Trophoblast cell (in vitro differentiated cells and primary cell): ENCODE results near the gene CCDC127.

Experiments used
- DNase-seq, 2 donors: peaks; one replicate each; pipeline ENCODE4 v3.0.0-alpha.2; 2016
- H2AFZ ChIP-seq: 2 replicates; pipeline ENCODE4 v1.6.1; 2013; ENCODE audit warnings: low read length, moderate library complexity, mild to moderate bottlenecking; ENCODE audit not compliant: insufficient read depth, poor library complexity
- H2AK5ac ChIP-seq: 2 replicates; pipeline ENCODE4 v1.6.1; 2013; ENCODE audit warnings: mild to moderate bottlenecking, low read length
- H2BK120ac ChIP-seq: 2 replicates; pipeline ENCODE4 v1.6.1; 2013; ENCODE audit warnings: low read length, mild to moderate bottlenecking, moderate library complexity; ENCODE audit not compliant: insufficient read depth, poor library complexity
- H2BK12ac ChIP-seq: 2 replicates; pipeline ENCODE4 v1.6.1; 2013; ENCODE audit warnings: mild to moderate bottlenecking, low read length, moderate library complexity
- H2BK5ac ChIP-seq: 2 replicates; pipeline ENCODE4 v1.6.1; 2013; ENCODE audit warnings: low read length, low read depth, moderate library complexity, mild to moderate bottlenecking; ENCODE audit not compliant: poor library complexity
- H3K14ac ChIP-seq: 2 replicates; pipeline ENCODE4 v1.6.1; 2013; ENCODE audit warnings: mild to moderate bottlenecking, low read length
- H3K18ac ChIP-seq: 2 replicates; pipeline ENCODE4 v1.6.1; 2013; ENCODE audit warnings: mild to moderate bottlenecking, low read length
- H3K23ac ChIP-seq: 2 replicates; pipeline ENCODE4 v1.6.1; 2013; ENCODE audit warnings: low read length
- H3K27ac ChIP-seq: 2 replicates; pipeline ENCODE4 v1.5.1; 2013; ENCODE audit warnings: low read depth, mild to moderate bottlenecking, inconsistent platforms, low read length, moderate library complexity
- H3K27me3 ChIP-seq: 2 replicates; pipeline ENCODE4 v1.6.1; 2013; ENCODE audit warnings: inconsistent platforms, mild to moderate bottlenecking, low read length, moderate library complexity; ENCODE audit not compliant: insufficient read depth
- H3K36me3 ChIP-seq, 2 experiments: 1 replicate in 1 of 2; 2 replicates in 1 of 2; pipeline ENCODE4 v1.6.1; 2013; ENCODE audit warnings: low read length in 2 of 2, mild to moderate bottlenecking in 2 of 2, moderate library complexity in 1 of 2; ENCODE audit not compliant: insufficient read depth in 2 of 2, control insufficient read depth in 1 of 2
- H3K4ac ChIP-seq: 2 replicates; pipeline ENCODE4 v1.6.1; 2013; ENCODE audit warnings: low read depth, mild to moderate bottlenecking, low read length, moderate library complexity
- H3K4me1 ChIP-seq, 2 experiments: 1 replicate in 1 of 2; 2 replicates in 1 of 2; pipeline ENCODE4 v1.6.1; 2013; ENCODE audit warnings: low read length in 2 of 2, mild to moderate bottlenecking in 2 of 2, moderate library complexity in 1 of 2; ENCODE audit not compliant: insufficient read depth in 2 of 2, control insufficient read depth in 1 of 2
- H3K4me2 ChIP-seq: 2 replicates; pipeline ENCODE4 v1.6.1; 2013; ENCODE audit warnings: inconsistent platforms, mild to moderate bottlenecking, low read length, moderate library complexity
- H3K4me3 ChIP-seq: 2 replicates; pipeline ENCODE4 v1.5.1; 2013; ENCODE audit warnings: mild to moderate bottlenecking, low read depth, low read length, inconsistent platforms
- H3K79me1 ChIP-seq: one replicate; pipeline ENCODE4 v1.6.1; 2013; ENCODE audit warnings: low read length
- H3K79me2 ChIP-seq: 2 replicates; pipeline ENCODE4 v1.6.1; 2013; ENCODE audit warnings: low read length, mild to moderate bottlenecking; ENCODE audit not compliant: control insufficient read depth, insufficient read depth, poor library complexity
- H3K9ac ChIP-seq: 2 replicates; pipeline ENCODE4 v1.6.1; 2013; ENCODE audit warnings: mild to moderate bottlenecking, low read length
- H3K9me3 ChIP-seq: 2 replicates; pipeline ENCODE4 v1.6.1; 2013; ENCODE audit warnings: low read depth, mild to moderate bottlenecking, control low read depth, inconsistent platforms, low read length; ENCODE audit not compliant: insufficient read depth
- H4K12ac ChIP-seq: 2 replicates; pipeline ENCODE4 v1.6.1; 2013; ENCODE audit warnings: low read depth, mild to moderate bottlenecking, low read length, moderate library complexity
- H4K8ac ChIP-seq: 2 replicates; pipeline ENCODE4 v1.6.1; 2013; ENCODE audit warnings: low read depth, mild to moderate bottlenecking, low read length, moderate library complexity
- H4K91ac ChIP-seq: one replicate; pipeline ENCODE4 v1.6.1; 2013; ENCODE audit warnings: low read depth, mild to moderate bottlenecking, low read length, moderate library complexity
- WGBS: extraction: QIAGEN DNeasy Blood & Tissue Kit; methylation state at CpG from one replicate; pipeline ENCODE4 v1.1.7; 2013; ENCODE audit warnings: missing lambda C conversion rate; ENCODE audit not compliant: insufficient read length, insufficient coverage; ENCODE audit errors: extremely low coverage; 5-methylcytosine and 5-hydroxymethylcytosine counted together

CCDC127 gene

GRCh38 chr5:158807-159447, 59.0 kb downstream of the CCDC127 start:
- Histone ChIP-seq H3K14ac (no peak overlapping the region), H2BK12ac (no peak overlapping the region), H2BK5ac (no peak overlapping the region), H4K8ac (no peak overlapping the region), H3K27ac (no peak overlapping the region), H3K9ac (no peak overlapping the region), H4K12ac (no peak overlapping the region), H3K4me1 (no peaks in the 10 kb centered on the region), H3K4me3 (no peak overlapping the region), H3K23ac (no peak overlapping the region), H3K79me1 (no peaks in the 10 kb centered on the region), H4K91ac (no peak overlapping the region), H3K18ac (no peak overlapping the region), H2AK5ac (no peak overlapping the region), H3K79me2 (no peaks in the 10 kb centered on the region), H3K4me2 (no peak overlapping the region), H3K4ac (no peak overlapping the region), H3K36me3 (peaks cover 84 to 92% of the 10 kb centered on the region in 2 experiments), H3K9me3 (no peaks in the 10 kb centered on the region), H3K27me3 (no peaks in the 10 kb centered on the region), H2AFZ (no peak overlapping the region), H2BK120ac (no peak overlapping the region)
- no peak for DNase-seq
- no CpG with 5 or more reads among the region's 17 CpGs for WGBS

DNA sequence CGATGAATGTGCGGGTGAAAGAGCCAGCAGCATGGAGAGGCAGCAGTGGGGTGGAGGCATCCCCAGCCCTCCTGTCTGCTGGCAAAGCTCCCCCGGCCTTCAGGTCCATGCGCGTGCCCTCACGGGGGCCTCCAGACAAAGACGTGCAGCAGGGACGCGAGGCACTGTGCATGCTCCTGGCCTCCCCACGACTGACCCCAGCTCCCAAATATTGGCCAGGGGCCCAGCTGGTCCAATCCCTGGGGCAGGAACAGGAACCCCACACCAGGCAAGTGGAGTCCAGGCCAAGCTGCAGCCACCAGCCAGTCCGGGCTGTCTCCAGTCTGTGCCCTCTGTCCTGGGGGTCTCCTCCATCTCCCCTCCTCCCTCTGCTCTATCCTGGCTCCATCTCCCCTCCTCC, 60.2 kb downstream of the CCDC127 start:
- no CpG with 5 or more reads among the region's 11 CpGs for WGBS
- Histone ChIP-seq H2BK120ac (no peak overlapping the region), H2AFZ (no peak overlapping the region)

GRCh38 chr5:157126-157715, 60.7 kb downstream of the CCDC127 start:
- Histone ChIP-seq H3K4me3 (no peak overlapping the region), H4K12ac (no peak overlapping the region), H3K18ac (no peak overlapping the region), H3K27ac (no peak overlapping the region), H3K4ac (no peak overlapping the region), H2AFZ (no peak overlapping the region), H3K27me3 (no peaks in the 10 kb centered on the region), H2BK12ac (no peak overlapping the region), H3K14ac (no peak overlapping the region), H4K8ac (no peak overlapping the region), H3K36me3 (peaks cover 79 to 87% of the 10 kb centered on the region in 2 experiments), H3K23ac (no peak overlapping the region), H2AK5ac (no peak overlapping the region), H3K9me3 (no peaks in the 10 kb centered on the region), H2BK120ac (no peak overlapping the region), H2BK5ac (no peak overlapping the region), H3K4me1 (no peaks in the 10 kb centered on the region), H3K4me2 (no peak overlapping the region), H3K9ac (no peak overlapping the region), H3K79me2 (no peaks in the 10 kb centered on the region), H3K79me1 (no peaks in the 10 kb centered on the region), H4K91ac (no peak overlapping the region)
- no peak for DNase-seq
- no CpG with 5 or more reads among the region's 12 CpGs for WGBS

More for the DNA sequence above, 60.2 kb downstream of the CCDC127 start:
- Histone ChIP-seq H3K27me3 (no peaks in the 10 kb centered on the region), H3K9ac (no peak overlapping the region), H3K23ac (no peak overlapping the region), H4K91ac (no peak overlapping the region), H3K14ac (no peak overlapping the region), H4K8ac (no peak overlapping the region), H2BK5ac (no peak overlapping the region), H3K79me2 (no peaks in the 10 kb centered on the region), H3K4me2 (no peak overlapping the region), H4K12ac (no peak overlapping the region), H3K36me3 (peaks cover 83 to 90% of the 10 kb centered on the region in 2 experiments), H3K9me3 (no peaks in the 10 kb centered on the region), H2AK5ac (no peak overlapping the region), H2BK12ac (no peak overlapping the region), H3K27ac (no peak overlapping the region), H3K4me1 (no peaks in the 10 kb centered on the region), H3K18ac (no peak overlapping the region), H3K4me3 (no peak overlapping the region), H3K4ac (no peak overlapping the region), H3K79me1 (no peaks in the 10 kb centered on the region)
- DNase-seq = no peak

GRCh38 chr5:156411-157072, 61.4 kb downstream of the CCDC127 start:
- Histone ChIP-seq H3K36me3 (peaks cover 73 to 80% of the 10 kb centered on the region in 2 experiments), H3K23ac (no peak overlapping the region), H3K27ac (no peak overlapping the region), H2BK5ac (no peak overlapping the region), H3K9ac (no peak overlapping the region), H3K18ac (no peak overlapping the region), H3K9me3 (no peaks in the 10 kb centered on the region), H3K14ac (no peak overlapping the region), H2AFZ (no peak overlapping the region), H4K8ac (no peak overlapping the region), H3K79me1 (no peaks in the 10 kb centered on the region), H2AK5ac (no peak overlapping the region), H3K79me2 (no peaks in the 10 kb centered on the region), H4K91ac (no peak overlapping the region), H3K4me3 (no peak overlapping the region), H3K4me2 (no peak overlapping the region), H3K4me1 (no peaks in the 10 kb centered on the region), H3K27me3 (no peaks in the 10 kb centered on the region), H3K4ac (no peak overlapping the region), H2BK120ac (no peak overlapping the region), H4K12ac (no peak overlapping the region), H2BK12ac (no peak overlapping the region)
- WGBS = no CpG with 5 or more reads among the region's 17 CpGs
- no peak for DNase-seq
